ENCODE results near the gene RNF44. TPM values are rescaled to one million over a fixed set of nuclear protein-coding genes. Genes with fewer than 3 reads are reported as not detected.
"Not testable (repeated sequence)": the region's sequence is repeated elsewhere in the genome, so short reads cannot be mapped to it uniquely, and the experiment has no call there.

Gene RNF44
- polyA plus RNA-seq, 1 donor from 2014 or later: 6.0 TPM

DNA sequence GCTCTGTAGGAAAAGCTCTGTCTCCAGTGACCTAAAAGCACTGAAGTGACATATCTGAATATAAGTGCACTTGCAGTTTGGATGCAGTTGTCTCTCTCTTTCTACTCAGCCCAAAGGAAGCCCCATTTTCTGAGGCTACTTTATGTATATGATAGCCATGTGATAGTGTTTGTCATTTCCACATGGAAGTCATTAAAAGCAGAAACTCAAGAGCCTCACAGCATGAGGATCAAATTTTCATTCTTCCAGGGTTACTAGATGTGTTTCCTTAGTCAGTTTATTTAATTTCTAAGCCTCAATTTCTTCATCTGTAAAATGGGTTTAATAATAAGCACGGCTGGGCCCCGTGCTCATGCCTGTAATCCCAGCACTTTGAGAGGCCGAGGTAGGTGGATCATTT, 36.7 kb downstream of the RNF44 start:
- no peaks in the 10 kb centered on the region for H3K27me3 Mint-ChIP-seq
- H3K9me3 Mint-ChIP-seq: no peaks in the 10 kb centered on the region
- H3K4me1 Mint-ChIP-seq: no peaks in the 10 kb centered on the region
- H3K4me3 Mint-ChIP-seq: no peak overlapping the region
- no peak overlapping the region for H3K27ac Mint-ChIP-seq
- H3K36me3 Mint-ChIP-seq: peaks cover 13% of the 10 kb centered on the region

DNA sequence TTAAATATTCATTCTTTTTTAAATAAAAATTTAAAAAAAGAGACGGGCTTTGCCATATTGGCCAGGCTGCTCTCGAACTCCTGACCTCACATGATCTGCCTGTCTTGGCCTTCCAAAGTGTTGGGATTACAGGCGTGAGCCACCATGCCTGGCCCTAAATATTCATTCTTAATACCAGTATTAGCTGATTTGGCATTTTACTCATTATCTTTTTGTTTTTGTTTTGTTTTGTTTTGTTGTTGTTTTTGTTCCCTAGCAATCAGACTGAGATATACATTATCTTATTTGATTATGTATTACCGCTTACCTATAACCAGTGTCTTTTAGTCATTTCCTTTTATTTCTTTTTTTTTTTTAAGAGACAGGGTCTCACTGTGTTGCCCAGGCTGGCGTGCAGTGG, 37.9 kb downstream of the RNF44 start:
- no peaks in the 10 kb centered on the region for H3K9me3 Mint-ChIP-seq
- H3K4me3 Mint-ChIP-seq: no peak overlapping the region
- H3K27me3 Mint-ChIP-seq: no peaks in the 10 kb centered on the region
- no peaks in the 10 kb centered on the region for H3K4me1 Mint-ChIP-seq
- H3K36me3 Mint-ChIP-seq: peaks cover 7% of the 10 kb centered on the region
- H3K27ac Mint-ChIP-seq: no peak overlapping the region

DNA sequence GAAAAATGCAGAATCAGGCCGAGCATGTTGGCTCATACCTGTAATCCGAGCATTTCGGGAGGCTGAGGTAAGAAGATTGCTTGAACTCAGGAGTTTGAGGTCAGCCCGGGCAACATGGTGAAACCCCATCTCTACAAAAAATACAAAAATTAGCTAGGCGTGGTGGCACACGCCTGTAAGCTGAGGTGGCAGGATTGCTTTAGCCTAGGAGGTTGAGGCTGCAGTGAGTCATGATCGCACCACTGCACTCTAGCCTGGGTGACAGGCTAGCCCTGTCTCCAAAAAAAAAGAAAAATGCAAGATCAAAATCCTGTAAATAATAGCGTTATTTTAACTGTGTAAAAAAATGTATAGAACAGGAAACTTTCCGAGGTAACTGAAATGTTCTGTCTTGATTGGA, 39.4 kb downstream of the RNF44 start:
- peak overlapping the region in 1 of 3 donors; percentile 59 for H3K27ac Mint-ChIP-seq
- no peaks in the 10 kb centered on the region for H3K4me1 Mint-ChIP-seq
- peaks cover 7% of the 10 kb centered on the region for H3K36me3 Mint-ChIP-seq
- no peaks in the 10 kb centered on the region for H3K27me3 Mint-ChIP-seq
- H3K9me3 Mint-ChIP-seq: no peaks in the 10 kb centered on the region
- no peak overlapping the region for H3K4me3 Mint-ChIP-seq

DNA sequence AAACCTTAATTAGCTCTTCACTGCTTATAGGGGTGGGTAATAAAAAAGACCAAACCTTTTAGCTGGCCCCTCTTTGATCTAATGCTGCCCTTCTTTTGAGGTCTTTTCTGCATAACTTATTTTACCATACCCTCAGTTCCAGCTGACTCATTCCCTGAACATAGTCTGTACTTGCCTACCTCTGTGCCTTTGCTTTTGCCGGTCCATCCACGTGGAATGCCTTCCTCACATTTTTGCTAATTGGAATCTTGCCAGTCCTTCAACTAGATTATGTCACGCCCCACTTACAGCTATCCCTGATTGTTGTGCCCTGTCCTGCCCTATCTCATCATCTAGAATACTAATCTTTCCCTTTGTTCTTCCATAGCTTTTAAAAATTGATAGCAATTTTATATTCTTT, 44.8 kb downstream of the RNF44 start:
- H3K4me1 Mint-ChIP-seq: peaks cover 8 to 10% (median 9%) of the 10 kb centered on the region in 3 donors
- H3K9me3 Mint-ChIP-seq: no peaks in the 10 kb centered on the region
- no peaks in the 10 kb centered on the region for H3K27me3 Mint-ChIP-seq
- H3K36me3 Mint-ChIP-seq: peaks cover 7% of the 10 kb centered on the region
- no peak overlapping the region for H3K4me3 Mint-ChIP-seq
- H3K27ac Mint-ChIP-seq: no peak overlapping the region

DNA sequence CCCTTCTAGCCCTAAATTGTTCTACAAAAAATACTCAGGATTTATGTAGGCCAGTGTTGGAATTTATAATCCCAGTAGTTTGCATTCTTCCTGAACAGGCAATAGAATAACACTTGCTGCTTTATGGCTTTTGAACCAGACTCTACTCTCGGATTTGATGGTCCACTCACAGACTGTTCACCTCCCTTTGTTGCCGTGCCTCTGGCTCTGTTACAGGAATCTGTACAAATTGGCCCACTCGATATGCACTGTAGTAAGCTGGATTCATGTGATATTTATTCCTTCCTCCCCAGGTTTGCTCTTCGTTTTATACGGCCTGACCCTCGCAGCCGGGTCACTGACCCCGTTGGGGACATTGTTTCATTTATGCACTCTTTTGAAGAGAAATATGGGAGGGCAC, 45.3 kb downstream of the RNF44 start:
- Mint-ChIP-seq H3K9me3 (no peaks in the 10 kb centered on the region), H3K27me3 (no peaks in the 10 kb centered on the region), H3K4me3 (no peak overlapping the region), H3K4me1 (peaks cover 8 to 10% (median 9%) of the 10 kb centered on the region in 3 donors), H3K36me3 (peaks cover 7% of the 10 kb centered on the region), H3K27ac (no peak overlapping the region)

DNA sequence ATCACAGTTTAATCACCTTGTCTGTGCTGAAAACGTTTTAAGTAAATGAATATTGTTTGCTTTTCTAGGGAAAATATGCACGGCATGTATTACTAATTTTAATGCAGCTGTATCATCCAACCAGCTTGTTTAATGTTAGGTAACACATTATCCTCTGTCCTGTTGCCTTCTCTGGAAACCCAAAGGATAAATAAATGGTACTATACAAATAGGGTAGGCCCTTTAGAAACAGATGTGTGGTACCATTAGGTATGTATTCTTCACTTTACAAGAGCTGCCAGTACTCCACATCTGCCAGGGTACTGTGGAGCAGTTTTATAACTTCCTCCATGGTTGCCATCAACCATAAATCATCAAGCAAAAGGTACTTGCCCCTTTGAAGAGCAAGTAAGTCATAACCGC, 46.1 kb downstream of the RNF44 start:
- H3K4me1 Mint-ChIP-seq: peaks cover 9 to 14% (median 10%) of the 10 kb centered on the region in 3 donors
- peaks cover 7% of the 10 kb centered on the region for H3K36me3 Mint-ChIP-seq
- no peak overlapping the region for H3K4me3 Mint-ChIP-seq
- no peaks in the 10 kb centered on the region for H3K9me3 Mint-ChIP-seq
- H3K27ac Mint-ChIP-seq: no peak overlapping the region
- no peaks in the 10 kb centered on the region for H3K27me3 Mint-ChIP-seq

DNA sequence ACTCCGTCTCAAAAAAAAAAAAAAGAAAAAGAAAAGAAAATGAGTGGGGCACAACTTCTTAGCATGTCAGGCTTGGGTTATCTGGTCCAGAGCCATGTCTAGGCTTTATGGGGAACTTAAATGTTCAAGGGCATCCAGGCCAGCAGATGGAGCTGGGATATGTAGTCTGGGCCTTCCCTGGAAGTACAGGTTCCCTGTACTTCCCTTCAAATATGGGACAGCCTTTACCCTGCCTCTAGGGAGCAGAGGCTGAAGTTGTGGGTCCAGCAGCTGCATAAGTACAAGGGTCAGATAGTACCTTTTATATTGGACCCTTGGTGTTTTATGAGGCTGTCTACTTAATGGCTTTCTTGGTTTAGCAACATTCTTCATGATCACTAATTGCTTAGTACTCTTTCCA, 46.9 kb downstream of the RNF44 start:
- Mint-ChIP-seq H3K27ac (no peak overlapping the region), H3K4me1 (peaks cover 9 to 16% (median 10%) of the 10 kb centered on the region in 3 donors), H3K36me3 (peaks cover 7% of the 10 kb centered on the region), H3K9me3 (no peaks in the 10 kb centered on the region), H3K27me3 (no peaks in the 10 kb centered on the region), H3K4me3 (no peak overlapping the region)

DNA sequence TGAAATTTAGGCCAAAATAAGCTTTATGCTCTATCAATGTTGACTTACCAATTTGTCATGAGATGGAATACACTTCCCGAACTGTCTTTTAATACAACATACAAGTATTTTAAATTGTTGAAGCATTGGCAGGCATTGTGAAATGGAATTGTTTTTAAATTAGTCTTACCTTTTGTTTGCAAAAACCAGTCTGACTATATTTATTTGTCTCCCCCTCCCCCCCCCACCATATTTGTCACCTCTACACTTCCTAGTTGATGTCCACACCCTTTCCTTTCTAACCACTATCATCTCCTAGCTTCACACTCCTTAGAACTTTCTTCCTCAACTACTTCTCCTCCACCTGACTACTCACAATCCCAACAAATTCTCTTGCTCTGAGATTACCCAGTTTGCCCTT, 48.1 kb downstream of the RNF44 start:
- Mint-ChIP-seq H3K27ac (peak overlapping the region in 1 of 3 donors; percentile 86), H3K27me3 (no peaks in the 10 kb centered on the region), H3K36me3 (peaks cover 5% of the 10 kb centered on the region), H3K4me3 (peak overlapping the region in 1 of 4 donors; percentile 83), H3K9me3 (no peaks in the 10 kb centered on the region), H3K4me1 (peaks cover 9 to 16% (median 10%) of the 10 kb centered on the region in 3 donors)

DNA sequence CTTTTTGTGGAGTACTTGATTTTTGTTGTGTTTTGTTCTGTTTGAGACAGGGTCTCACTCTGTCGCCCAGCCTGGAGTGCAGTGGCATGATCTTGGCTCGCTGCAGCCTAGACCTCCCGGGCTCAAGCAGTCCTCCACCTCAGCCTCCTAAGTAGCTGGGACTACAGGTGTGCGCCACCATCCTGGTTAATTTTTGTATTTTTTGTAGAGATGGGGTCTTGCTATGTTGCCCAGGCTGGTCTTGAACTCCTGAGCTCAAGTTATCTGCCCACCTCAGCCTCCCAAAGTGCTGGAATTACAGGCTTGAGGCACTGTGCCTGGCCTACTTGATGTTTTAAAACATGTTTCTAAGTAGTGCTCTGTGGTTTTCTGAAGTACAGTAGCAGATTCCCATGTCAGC, 50.0 kb downstream of the RNF44 start:
- H3K27ac Mint-ChIP-seq, H3K27me3 Mint-ChIP-seq, H3K4me3 Mint-ChIP-seq, H3K36me3 Mint-ChIP-seq, H3K9me3 Mint-ChIP-seq: not testable (repeated sequence)
- peaks cover 9 to 19% (median 10%) of the 10 kb centered on the region in 3 donors for H3K4me1 Mint-ChIP-seq

DNA sequence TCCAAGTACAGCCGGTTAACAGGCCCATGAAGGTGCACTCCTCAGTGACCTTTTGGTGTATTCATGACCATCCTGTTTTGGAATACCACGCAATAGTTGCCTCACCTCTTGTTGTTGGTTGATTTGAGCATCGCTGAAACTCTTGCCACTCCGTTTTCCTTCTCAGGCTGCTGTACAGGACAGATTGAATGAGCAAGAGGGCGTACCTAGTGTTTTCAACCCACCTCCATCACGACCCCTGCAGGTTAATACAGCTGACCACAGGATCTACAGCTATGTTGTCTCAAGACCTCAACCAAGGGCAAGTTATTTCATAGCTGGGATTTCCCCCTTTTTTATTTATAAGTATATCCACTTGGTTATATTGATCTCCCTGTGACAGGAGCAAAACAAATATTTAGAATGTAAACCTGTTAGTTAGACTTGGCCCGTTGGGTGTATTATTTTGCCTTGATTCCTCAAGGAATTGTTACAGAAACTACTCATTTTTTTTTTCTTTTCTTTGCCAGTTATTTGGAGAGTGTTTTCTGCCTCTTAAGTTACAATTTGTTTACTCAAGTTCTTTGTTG, 50.9 kb downstream of the RNF44 start:
- Mint-ChIP-seq H3K9me3 (no peaks in the 10 kb centered on the region), H3K27ac (no peak overlapping the region), H3K27me3 (no peaks in the 10 kb centered on the region), H3K4me1 (peaks cover 10 to 19% (median 12%) of the 10 kb centered on the region in 3 donors), H3K4me3 (no peak overlapping the region), H3K36me3 (peaks cover 10% of the 10 kb centered on the region)

DNA sequence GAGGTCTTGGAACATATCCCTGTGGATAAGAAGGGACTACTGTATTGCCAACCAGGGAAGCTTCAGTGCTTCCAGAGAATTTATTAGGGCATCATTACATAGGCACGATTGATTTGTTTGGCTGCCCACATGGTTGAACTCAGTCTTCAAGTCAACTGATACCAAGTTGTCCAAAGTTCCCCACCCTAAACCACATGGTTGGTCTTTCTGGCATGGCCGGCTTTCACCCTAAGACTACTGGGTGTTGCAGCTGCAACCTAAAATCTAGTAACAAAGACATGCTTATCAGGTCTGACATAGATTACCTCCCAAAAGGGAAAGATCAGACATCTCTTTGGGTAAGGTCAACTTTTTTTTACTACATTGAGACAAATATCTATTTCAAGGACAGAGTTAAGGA, 52.0 kb downstream of the RNF44 start:
- Mint-ChIP-seq H3K27ac (no peak overlapping the region), H3K4me1 (peaks cover 10 to 19% (median 12%) of the 10 kb centered on the region in 3 donors), H3K36me3 (peaks cover 10% of the 10 kb centered on the region), H3K27me3 (no peaks in the 10 kb centered on the region), H3K4me3 (no peak overlapping the region), H3K9me3 (no peaks in the 10 kb centered on the region)

DNA sequence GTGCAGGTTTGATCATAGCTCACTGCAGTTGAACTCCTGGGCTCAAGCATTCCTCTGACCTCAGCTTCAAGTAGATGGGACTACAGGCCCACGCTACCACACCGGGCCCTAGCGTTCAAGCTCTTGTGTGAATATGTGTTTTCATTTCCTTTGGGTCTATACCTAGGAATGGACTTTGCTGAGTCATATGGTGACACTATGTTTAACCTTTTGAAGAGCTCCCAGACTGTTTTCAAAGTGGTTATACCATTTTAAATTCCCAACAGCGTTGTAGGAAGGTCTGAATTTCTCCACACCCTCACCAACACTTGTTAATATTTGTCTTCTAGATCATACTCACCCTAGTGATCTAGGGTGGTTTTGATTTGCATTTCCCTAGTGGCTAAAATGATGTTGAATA, 55.5 kb downstream of the RNF44 start:
- no peaks in the 10 kb centered on the region for H3K9me3 Mint-ChIP-seq
- peaks cover 8% of the 10 kb centered on the region for H3K36me3 Mint-ChIP-seq
- peaks cover 0 to 10% (median 6%) of the 10 kb centered on the region in 3 donors for H3K4me1 Mint-ChIP-seq

More for the DNA sequence above, 55.5 kb downstream of the RNF44 start:
- Mint-ChIP-seq H3K27ac (no peak overlapping the region), H3K27me3 (no peaks in the 10 kb centered on the region), H3K4me3 (no peak overlapping the region)

Other genes starting within 250 kb of the RNF44 start
- 45.2 TPM for gene KIAA1191, start 175.6 kb downstream of the RNF44 start, polyA plus RNA-seq
- gene ARL10, start 171.9 kb downstream of the RNF44 start, polyA plus RNA-seq: 1.3 TPM
- gene NOP16, start 148.8 kb downstream of the RNF44 start, polyA plus RNA-seq: 38.1 TPM
- gene HIGD2A, start 148.7 kb downstream of the RNF44 start, polyA plus RNA-seq: 242 TPM
- gene CLTB, start 120.9 kb downstream of the RNF44 start, polyA plus RNA-seq: 54.1 TPM
- gene FAF2, start 89.0 kb downstream of the RNF44 start, polyA plus RNA-seq: 11.1 TPM
- gene CDHR2, start 11.9 kb upstream of the RNF44 start, polyA plus RNA-seq: not detected
- gene GPRIN1, start 72.8 kb upstream of the RNF44 start, polyA plus RNA-seq: 0.35 TPM
- gene SNCB, start 93.1 kb upstream of the RNF44 start, polyA plus RNA-seq: not detected
- gene EIF4E1B, start 93.3 kb upstream of the RNF44 start, polyA plus RNA-seq: not detected
- gene TSPAN17, start 110.1 kb upstream of the RNF44 start, polyA plus RNA-seq: 19.5 TPM

Data from IgD-negative memory B cell (primary cell).